Type B pancreatic cell (in vitro differentiated cells): ENCODE results near the gene AQP10. TPM values are rescaled to one million over a fixed set of nuclear protein-coding genes. Genes with fewer than 3 reads are reported as not detected.
"Not testable (repeated sequence)": the region's sequence is repeated elsewhere in the genome, so short reads cannot be mapped to it uniquely, and the experiment has no call there.

Source experiments
- DNase-seq: peaks from one replicate; pipeline ENCODE4 v3.0.0; 2021; ENCODE audit warnings: mixed read lengths; ENCODE audit not compliant: unreplicated experiment; ENCODE audit errors: extremely low spot score
- H3K27ac Mint-ChIP-seq: 2 replicates; pipeline ENCODE4 v1.8.0; 2021; ENCODE audit warnings: mild to moderate bottlenecking, mixed read lengths
- H3K27me3 Mint-ChIP-seq: 2 replicates; pipeline ENCODE4 v1.8.0; 2021; ENCODE audit warnings: mixed read lengths
- H3K36me3 Mint-ChIP-seq: 2 replicates; pipeline ENCODE4 v1.8.0; 2021; ENCODE audit warnings: mixed read lengths
- H3K4me1 Mint-ChIP-seq: one replicate; pipeline ENCODE4 v1.8.0; 2021; ENCODE audit warnings: mixed read lengths; ENCODE audit not compliant: unreplicated experiment
- H3K4me3 Mint-ChIP-seq: 2 replicates; pipeline ENCODE4 v1.8.0; 2021; ENCODE audit warnings: mild to moderate bottlenecking, mixed read lengths
- H3K9me3 Mint-ChIP-seq: 2 replicates; pipeline ENCODE4 v1.8.0; 2021; ENCODE audit warnings: mixed read lengths
- CTCF ChIP-seq: fragments of 200-600 bp; sonication (generic); conservative IDR thresholded peaks from 2 replicates; pipeline ENCODE4 v1.5.0; 2021; ENCODE audit warnings: antibody characterized with exemption, mild to moderate bottlenecking
- total RNA-seq: library from RNA; stranded (reverse); gene quantifications from 2 replicates; pipeline ENCODE4 v1.2.1, GENCODE V29; 2021; ENCODE audit warnings: low replicate concordance

Gene AQP10
- total RNA-seq, 1 donor from 2014 or later: 0.27 TPM

- no peak overlapping the region for H3K4me3 Mint-ChIP-seq
- H3K27ac Mint-ChIP-seq: no peak overlapping the region
- no peak for TF ChIP-seq CTCF
- no peak for DNase-seq
- H3K27me3 Mint-ChIP-seq: peaks cover 33% of the 10 kb centered on the region
- H3K4me1 Mint-ChIP-seq: peaks cover 7% of the 10 kb centered on the region
- peaks cover 4% of the 10 kb centered on the region for H3K9me3 Mint-ChIP-seq
- H3K36me3 Mint-ChIP-seq: no peaks in the 10 kb centered on the region
Measured at GRCh38 chr1:154318386-154318785, 2.5 kb upstream of the AQP10 start.

- H3K4me3 Mint-ChIP-seq, H3K9me3 Mint-ChIP-seq, H3K36me3 Mint-ChIP-seq, DNase-seq: not testable (repeated sequence)
- Mint-ChIP-seq H3K4me1 (peaks cover 13% of the 10 kb centered on the region), H3K27me3 (peaks cover 41% of the 10 kb centered on the region), H3K27ac (peak overlapping the region; percentile 18)
Measured at GRCh38 chr1:154321609-154321934, 679 bp downstream of the AQP10 start.

- Mint-ChIP-seq H3K4me1 (peaks cover 29% of the 10 kb centered on the region), H3K36me3 (no peaks in the 10 kb centered on the region), H3K4me3 (no peak overlapping the region), H3K9me3 (no peaks in the 10 kb centered on the region), H3K27me3 (peaks cover 35% of the 10 kb centered on the region), H3K27ac (no peak overlapping the region)
- TF ChIP-seq CTCF: no peak
- DNase-seq: no peak
Measured at GRCh38 chr1:154323493-154323892, 2.6 kb downstream of the AQP10 start.

GRCh38 chr1:154324241-154324640 is 3.3 kb downstream of the AQP10 start:
- Mint-ChIP-seq H3K36me3 (no peaks in the 10 kb centered on the region), H3K27me3 (peaks cover 35% of the 10 kb centered on the region), H3K4me1 (peaks cover 32% of the 10 kb centered on the region), H3K27ac (no peak overlapping the region), H3K9me3 (no peaks in the 10 kb centered on the region), H3K4me3 (peak overlapping the region; percentile 95)
- no peak for DNase-seq
- no peak for TF ChIP-seq CTCF

- H3K27me3 Mint-ChIP-seq: peaks cover 32% of the 10 kb centered on the region
- peak; percentile 85 for DNase-seq
- TF ChIP-seq CTCF: peak; percentile 97
- no peaks in the 10 kb centered on the region for H3K36me3 Mint-ChIP-seq
- peak within 1 kb of the TSS; percentile 77 for H3K27ac Mint-ChIP-seq
- peaks cover 39% of the 10 kb centered on the region for H3K4me1 Mint-ChIP-seq
- H3K9me3 Mint-ChIP-seq: no peaks in the 10 kb centered on the region
- H3K4me3 Mint-ChIP-seq: peak within 1 kb of the TSS; percentile 95
Measured at GRCh38 chr1:154324669-154325582, 4.0 kb downstream of the AQP10 start, which contains the start of gene ATP8B2. TSS of gene ATP8B2 (plus strand) at chr1:154325525. CDS start at chr1:154328142, 2,617 bp downstream.
